Neural crest cell (in vitro differentiated cells): Measurements from ENCODE around the gene CBX8. TPM values are rescaled to one million over a fixed set of nuclear protein-coding genes. Genes with fewer than 3 reads are reported as not detected.

Experiments used
- DNase-seq: peaks from one replicate; pipeline ENCODE4 v3.0.0; 2021; ENCODE audit warnings: low read depth, mixed read lengths, low spot score
- H3K27ac Mint-ChIP-seq: one replicate; pipeline ENCODE4 v1.8.0; 2021; ENCODE audit warnings: mild to moderate bottlenecking, mixed read lengths; ENCODE audit not compliant: unreplicated experiment
- H3K27me3 Mint-ChIP-seq: 2 replicates; pipeline ENCODE4 v1.8.0; 2021; ENCODE audit warnings: low read depth, mild to moderate bottlenecking, mixed read lengths
- H3K36me3 Mint-ChIP-seq: 2 replicates; pipeline ENCODE4 v1.8.0; 2021; ENCODE audit warnings: low read depth, mild to moderate bottlenecking, mixed read lengths
- H3K4me1 Mint-ChIP-seq: 2 replicates; pipeline ENCODE4 v1.8.0; 2021; ENCODE audit warnings: mixed read lengths
- H3K4me3 Mint-ChIP-seq: one replicate; pipeline ENCODE4 v1.8.0; 2021; ENCODE audit warnings: mild to moderate bottlenecking, mixed read lengths
- H3K9me3 Mint-ChIP-seq: 2 replicates; pipeline ENCODE4 v1.8.0; 2021; ENCODE audit warnings: mixed read lengths
- total RNA-seq: library from RNA; stranded (reverse); gene quantifications from 2 replicates; pipeline ENCODE4 v1.2.1, GENCODE V29; 2021
- TF ChIP-seq, protein P1 (sequence below): fragments of 200-600 bp; sonication (generic); conservative IDR thresholded peaks from 2 replicates; pipeline ENCODE4 v1.5.0; 2021; ENCODE audit warnings: antibody characterized with exemption, mild to moderate bottlenecking

Gene CBX8
- total RNA-seq, 1 donor from 2014 or later: 19.2 TPM

DNA sequence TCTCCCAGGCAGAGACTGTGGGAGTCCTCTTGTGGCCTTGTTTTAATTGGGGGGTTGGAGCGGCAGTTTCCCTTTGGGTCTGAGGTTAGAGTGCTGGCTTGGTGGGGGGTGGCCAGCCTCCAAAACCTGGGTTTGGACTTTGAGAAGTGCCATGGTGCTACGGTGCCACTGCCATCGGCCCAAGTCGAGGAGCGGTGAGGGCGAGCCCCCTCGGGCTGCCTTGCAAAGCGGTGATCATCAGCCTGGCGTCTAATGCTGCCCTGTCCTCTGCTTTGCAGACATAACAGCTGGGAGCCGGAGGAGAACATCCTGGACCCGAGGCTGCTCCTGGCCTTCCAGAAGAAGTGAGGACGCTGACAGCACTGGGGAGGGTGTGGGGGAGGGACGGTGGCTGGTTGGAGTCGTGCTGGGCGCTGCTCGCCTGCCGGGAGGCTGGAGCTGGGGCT is 17.8 kb downstream of the CBX8 start:
- TF ChIP-seq, protein P1, sequence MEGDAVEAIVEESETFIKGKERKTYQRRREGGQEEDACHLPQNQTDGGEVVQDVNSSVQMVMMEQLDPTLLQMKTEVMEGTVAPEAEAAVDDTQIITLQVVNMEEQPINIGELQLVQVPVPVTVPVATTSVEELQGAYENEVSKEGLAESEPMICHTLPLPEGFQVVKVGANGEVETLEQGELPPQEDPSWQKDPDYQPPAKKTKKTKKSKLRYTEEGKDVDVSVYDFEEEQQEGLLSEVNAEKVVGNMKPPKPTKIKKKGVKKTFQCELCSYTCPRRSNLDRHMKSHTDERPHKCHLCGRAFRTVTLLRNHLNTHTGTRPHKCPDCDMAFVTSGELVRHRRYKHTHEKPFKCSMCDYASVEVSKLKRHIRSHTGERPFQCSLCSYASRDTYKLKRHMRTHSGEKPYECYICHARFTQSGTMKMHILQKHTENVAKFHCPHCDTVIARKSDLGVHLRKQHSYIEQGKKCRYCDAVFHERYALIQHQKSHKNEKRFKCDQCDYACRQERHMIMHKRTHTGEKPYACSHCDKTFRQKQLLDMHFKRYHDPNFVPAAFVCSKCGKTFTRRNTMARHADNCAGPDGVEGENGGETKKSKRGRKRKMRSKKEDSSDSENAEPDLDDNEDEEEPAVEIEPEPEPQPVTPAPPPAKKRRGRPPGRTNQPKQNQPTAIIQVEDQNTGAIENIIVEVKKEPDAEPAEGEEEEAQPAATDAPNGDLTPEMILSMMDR: no peak
- Mint-ChIP-seq H3K36me3 (peaks cover 6% of the 10 kb centered on the region), H3K27ac (peak overlapping the region; percentile 5), H3K9me3 (no peaks in the 10 kb centered on the region), H3K27me3 (peaks cover 5% of the 10 kb centered on the region), H3K4me3 (peak overlapping the region; percentile 94), H3K4me1 (peaks cover 60% of the 10 kb centered on the region)
- no peak for DNase-seq

DNA sequence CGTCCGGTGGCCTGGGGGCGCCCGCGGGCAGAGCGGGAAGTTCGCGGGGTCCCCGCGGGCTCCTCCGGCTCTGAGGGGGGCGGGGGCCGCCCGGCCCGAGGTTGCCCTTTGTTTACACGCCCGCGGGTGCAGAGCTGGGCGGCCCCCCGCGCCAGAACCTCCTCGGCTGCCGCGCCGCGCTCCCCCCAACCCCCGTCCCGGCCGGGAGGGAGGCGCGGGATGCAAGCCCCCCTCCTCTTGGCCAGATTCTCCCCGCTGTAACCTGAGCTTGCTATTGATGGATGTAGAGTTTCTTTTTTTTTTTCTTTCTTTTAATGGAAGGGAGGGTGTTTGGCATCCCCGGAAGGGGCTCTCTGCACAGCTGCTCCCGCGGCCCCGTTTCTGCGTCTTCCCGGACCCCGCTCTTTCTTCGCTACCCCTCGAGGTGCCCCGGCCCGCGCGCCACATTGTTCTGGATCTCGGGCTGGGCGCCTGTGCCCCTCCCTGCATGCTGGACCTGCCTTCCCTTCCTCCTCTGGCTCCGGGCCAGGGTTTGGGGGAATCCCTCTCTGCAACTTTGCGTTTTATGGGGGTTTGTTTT is 18.3 kb downstream of the CBX8 start:
- TF ChIP-seq, protein P1: no peak
- H3K4me1 Mint-ChIP-seq: peaks cover 64% of the 10 kb centered on the region
- peak overlapping the region; percentile 5 for H3K27ac Mint-ChIP-seq
- H3K36me3 Mint-ChIP-seq: peaks cover 6% of the 10 kb centered on the region
- DNase-seq: no peak
- H3K9me3 Mint-ChIP-seq: no peaks in the 10 kb centered on the region
- peaks cover 5% of the 10 kb centered on the region for H3K27me3 Mint-ChIP-seq
- H3K4me3 Mint-ChIP-seq: peak overlapping the region; percentile 94

DNA sequence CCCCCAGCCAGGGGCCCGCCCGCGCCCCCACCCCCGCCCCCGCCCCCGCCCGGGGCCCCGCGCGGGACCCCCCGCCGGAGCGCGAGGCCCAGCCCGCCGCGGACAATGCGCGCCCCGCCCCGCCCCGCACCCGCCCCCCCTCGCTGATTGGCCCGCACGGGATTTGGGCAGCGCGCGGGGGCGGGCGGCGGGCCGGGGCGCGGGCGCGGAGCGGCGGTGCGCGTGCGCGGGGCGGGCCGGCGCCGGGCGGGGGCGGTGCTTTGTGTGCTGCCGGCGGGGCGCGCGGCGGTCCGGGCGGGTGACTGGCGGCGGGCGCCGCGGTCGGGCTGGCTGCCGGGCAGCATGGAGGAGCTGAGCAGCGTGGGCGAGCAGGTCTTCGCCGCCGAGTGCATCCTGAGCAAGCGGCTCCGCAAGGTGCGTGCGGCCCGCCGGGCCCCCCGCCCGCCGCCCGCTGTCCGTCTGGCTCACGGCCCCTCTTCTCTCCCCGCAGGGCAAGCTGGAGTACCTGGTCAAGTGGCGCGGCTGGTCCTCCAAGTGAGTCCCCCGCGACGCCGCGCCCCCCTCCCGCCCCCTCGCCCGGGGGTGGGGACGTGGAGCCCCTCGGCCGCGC is 18.9 kb downstream of the CBX8 start, which contains the start of gene CBX2:
Gene CBX2 (plus strand): TSS at position 255 of the 610 bp plus-strand sequence. CDS start 88 bp downstream, at position 343.
- peaks cover 7% of the 10 kb centered on the region for H3K27me3 Mint-ChIP-seq

DNA sequence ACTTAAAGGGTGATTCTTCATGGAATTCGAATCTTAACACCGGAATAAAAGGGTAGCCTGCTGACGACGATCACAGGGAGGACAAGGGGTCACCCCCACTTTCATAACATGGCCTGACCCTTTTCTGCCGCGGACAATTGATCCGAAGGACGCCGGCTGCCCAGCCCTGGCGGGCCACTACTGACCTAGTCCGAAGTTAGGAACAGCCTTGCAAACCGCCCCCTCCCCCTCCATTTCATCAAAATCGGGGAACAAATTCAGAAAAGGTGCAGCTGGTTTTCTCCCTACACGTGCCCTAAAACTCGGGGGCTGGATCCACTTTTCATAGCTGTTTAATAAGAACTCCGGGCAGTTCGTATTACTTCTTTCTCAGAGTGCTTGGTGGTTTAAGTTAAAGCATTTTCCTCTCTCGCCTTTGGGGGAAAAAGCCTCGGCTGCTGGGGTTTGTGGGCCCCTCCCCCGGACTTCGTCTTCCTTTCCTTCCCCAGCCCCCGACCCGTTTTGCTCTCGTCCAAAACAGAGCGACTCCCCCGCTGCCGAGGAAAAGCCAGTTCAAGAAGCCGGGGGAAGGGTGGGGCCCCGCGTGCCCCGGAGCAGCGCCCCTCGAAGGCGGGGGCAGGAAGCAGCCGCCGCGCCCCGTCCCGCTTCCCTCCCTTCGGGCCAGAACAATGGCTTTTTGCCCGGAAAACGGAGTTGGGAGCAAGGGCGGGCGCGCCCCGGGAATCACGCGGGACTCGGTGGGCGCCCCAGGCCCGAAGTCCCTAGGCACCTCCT is 19.6 kb downstream of the CBX8 start:
- TF ChIP-seq, protein P1: peak; percentile 55
- Mint-ChIP-seq H3K36me3 (peaks cover 6% of the 10 kb centered on the region), H3K4me1 (peaks cover 58% of the 10 kb centered on the region), H3K27ac (peak overlapping the region; percentile 76), H3K9me3 (no peaks in the 10 kb centered on the region), H3K4me3 (peak overlapping the region; percentile 82), H3K27me3 (peaks cover 9% of the 10 kb centered on the region)
- DNase-seq: peak; percentile 64

More for the DNA sequence above, 18.9 kb downstream of the CBX8 start, which contains the start of gene CBX2:
- Mint-ChIP-seq H3K27ac (peak within 1 kb of the TSS; percentile 76), H3K4me3 (peak within 1 kb of the TSS; percentile 94), H3K9me3 (no peaks in the 10 kb centered on the region), H3K36me3 (peaks cover 6% of the 10 kb centered on the region), H3K4me1 (peaks cover 64% of the 10 kb centered on the region)
- TF ChIP-seq, protein P1: no peak
- peak; percentile 76 for DNase-seq

DNA sequence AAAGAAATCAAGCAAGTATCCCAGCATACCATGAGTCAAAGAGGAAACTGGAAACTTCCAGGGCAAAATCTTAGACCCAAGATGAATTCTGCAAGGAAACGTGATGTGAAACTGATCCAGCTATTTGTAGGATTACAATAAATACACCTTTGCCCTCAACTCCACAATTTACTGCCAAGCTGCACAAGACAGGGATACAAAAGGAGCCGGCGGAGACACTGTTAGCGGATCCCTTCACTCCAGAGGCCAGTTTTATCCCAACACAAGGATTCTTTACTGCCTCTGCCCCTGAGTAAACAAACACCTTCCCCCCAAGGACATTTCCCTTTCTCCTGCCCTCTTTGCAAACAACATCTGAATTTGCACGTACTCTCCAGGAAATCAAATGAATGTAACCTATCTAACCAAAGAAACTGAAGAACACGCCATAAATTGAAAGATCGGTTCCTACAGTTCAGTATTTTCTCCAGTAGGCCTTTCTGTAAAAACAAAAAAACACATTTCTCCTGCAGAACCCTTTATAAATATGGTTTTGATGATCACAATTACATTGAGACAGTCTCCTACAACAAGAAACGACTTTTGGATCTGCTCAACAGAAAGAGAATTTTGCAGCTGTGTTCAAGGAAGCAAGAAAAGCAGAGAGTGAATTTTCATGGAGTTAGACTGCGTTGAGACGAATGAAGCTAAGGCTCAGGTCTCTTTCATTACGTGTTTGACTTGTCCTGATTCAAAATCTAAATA is 20.3 kb downstream of the CBX8 start:
- peaks cover 9% of the 10 kb centered on the region for H3K27me3 Mint-ChIP-seq
- no peak for DNase-seq
- peak overlapping the region; percentile 76 for H3K27ac Mint-ChIP-seq
- H3K4me3 Mint-ChIP-seq: peak overlapping the region; percentile 82
- peaks cover 58% of the 10 kb centered on the region for H3K4me1 Mint-ChIP-seq
- H3K9me3 Mint-ChIP-seq: no peaks in the 10 kb centered on the region
- TF ChIP-seq, protein P1: peak; percentile 35
- peaks cover 6% of the 10 kb centered on the region for H3K36me3 Mint-ChIP-seq
